ENCODE data around the gene STON1. TPM values are rescaled to one million over a fixed set of nuclear protein-coding genes. Genes with fewer than 3 reads are reported as not detected.

Gene STON1
- total RNA-seq (1 to 10 TPM; 3.1 to 4.4 TPM), polyA plus RNA-seq (under 1 TPM; 0.03 to 0.50 TPM)

- peaks cover 9 to 24% (median 14%) of the 10 kb centered on the region in 4 donors for H3K4me1 Mint-ChIP-seq
- Histone ChIP-seq H3K4me1 (ENCODE audit: insufficient read depth, low read length) (peaks cover 7% of the 10 kb centered on the region), H3K4me3 (ENCODE audit: low read length in 2 of 2) (peak within 1 kb of the TSS in 1 of 2 donors; percentile 19)
Observed at GRCh38 chr2:48530033-48530811, at the start of gene STON1. Gene STON1, plus strand, starts transcription at chr2:48530154. Its CDS starts 50,480 bp downstream, at chr2:48580634.

GRCh38 chr2:48480526-48480925 lies 49.4 kb upstream of the STON1 start:
- Histone ChIP-seq H3K4me1 (ENCODE audit: insufficient read depth, low read length) (no peaks in the 10 kb centered on the region), H3K27me3 (ENCODE audit: insufficient read depth, low read length) (no peaks in the 10 kb centered on the region), H3K36me3 (ENCODE audit: insufficient read depth, low read length) (peaks cover 17% of the 10 kb centered on the region), H3K27ac (ENCODE audit: low read depth, low read length) (no peak overlapping the region), H3K4me3 (ENCODE audit: low read length in 2 of 2) (no peak overlapping the region), H3K9me3 (ENCODE audit: control insufficient read depth in 1 of 2, low read length in 2 of 2) (no peaks in the 10 kb centered on the region)
- intact Hi-C loops (cut with micrococcal nuclease), result no loop called here
- H3K9me3 Mint-ChIP-seq, result no peaks in the 10 kb centered on the region
- ChIA-PET CTCF (ENCODE audit: partially characterized antibody) (no interaction called here), POLR2A (ENCODE audit: partially characterized antibody) (no interaction called here)
- no peak for DNase-seq
- no peak overlapping the region for H3K27ac Mint-ChIP-seq
- no peaks in the 10 kb centered on the region for H3K27me3 Mint-ChIP-seq
- no peaks in the 10 kb centered on the region for H3K4me1 Mint-ChIP-seq
- peaks cover 57 to 77% of the 10 kb centered on the region in 2 donors for H3K36me3 Mint-ChIP-seq
- no peak overlapping the region for H3K4me3 Mint-ChIP-seq

More at GRCh38 chr2:48530033-48530811, at the start of gene STON1:
- Histone ChIP-seq H3K27me3 (ENCODE audit: insufficient read depth, low read length) (no peaks in the 10 kb centered on the region), H3K9me3 (ENCODE audit: control insufficient read depth in 1 of 2, low read length in 2 of 2) (no peaks in the 10 kb centered on the region), H3K27ac (ENCODE audit: low read depth, low read length) (no peak within 1 kb of the TSS), H3K36me3 (ENCODE audit: insufficient read depth, low read length) (no peaks in the 10 kb centered on the region)
- Mint-ChIP-seq H3K9me3 (no peaks in the 10 kb centered on the region), H3K27me3 (no peaks in the 10 kb centered on the region), H3K27ac (peak within 1 kb of the TSS in 6 of 7 donors; percentile 5 to 76 (median 70)), H3K4me3 (peak within 1 kb of the TSS; percentile 82 to 96 (median 86)), H3K36me3 (peaks cover 0 to 6% of the 10 kb centered on the region in 2 donors)
- peak in 4 of 5 donors; percentile 2 to 33 (median 16) for DNase-seq
- ChIA-PET CTCF (ENCODE audit: partially characterized antibody) (no interaction called here), POLR2A (ENCODE audit: partially characterized antibody) (interaction anchor here (1.0 to 1.2 kb wide), 2 partner anchors 12 to 22 kb away, joined by 4 to 6 read pairs; no protein-coding TSS in a partner anchor)
- intact Hi-C loops (cut with micrococcal nuclease), result no loop called here

GRCh38 chr2:48482313-48482712 lies 47.6 kb upstream of the STON1 start:
- H3K27me3 ChIP-seq (ENCODE audit: insufficient read depth, low read length), result no peaks in the 10 kb centered on the region
- H3K4me1 ChIP-seq (ENCODE audit: insufficient read depth, low read length), result no peaks in the 10 kb centered on the region
- H3K4me3 Mint-ChIP-seq, result no peak overlapping the region
- intact Hi-C loops (cut with micrococcal nuclease), result no loop called here
- peaks cover 22% of the 10 kb centered on the region for H3K36me3 ChIP-seq (ENCODE audit: insufficient read depth, low read length)
- H3K27ac Mint-ChIP-seq, result peak overlapping the region in 1 of 7 donors; percentile 30
- no peaks in the 10 kb centered on the region for H3K27me3 Mint-ChIP-seq
- no peak for DNase-seq
- CTCF ChIA-PET (ENCODE audit: partially characterized antibody), result interaction anchor here (0.8 to 1.1 kb wide), 2 partner anchors 13 to 23 kb away, joined by 3 read pairs; no protein-coding TSS in a partner anchor
- no peak overlapping the region for H3K27ac ChIP-seq (ENCODE audit: low read depth, low read length)
- H3K4me1 Mint-ChIP-seq, result no peaks in the 10 kb centered on the region
- no peaks in the 10 kb centered on the region for H3K9me3 Mint-ChIP-seq
- no peak overlapping the region for H3K4me3 ChIP-seq (ENCODE audit: low read length in 2 of 2)
- POLR2A ChIA-PET (ENCODE audit: partially characterized antibody), result no interaction called here
- peaks cover 59 to 80% of the 10 kb centered on the region in 2 donors for H3K36me3 Mint-ChIP-seq
- H3K9me3 ChIP-seq (ENCODE audit: control insufficient read depth in 1 of 2, low read length in 2 of 2), result no peaks in the 10 kb centered on the region

DNA sequence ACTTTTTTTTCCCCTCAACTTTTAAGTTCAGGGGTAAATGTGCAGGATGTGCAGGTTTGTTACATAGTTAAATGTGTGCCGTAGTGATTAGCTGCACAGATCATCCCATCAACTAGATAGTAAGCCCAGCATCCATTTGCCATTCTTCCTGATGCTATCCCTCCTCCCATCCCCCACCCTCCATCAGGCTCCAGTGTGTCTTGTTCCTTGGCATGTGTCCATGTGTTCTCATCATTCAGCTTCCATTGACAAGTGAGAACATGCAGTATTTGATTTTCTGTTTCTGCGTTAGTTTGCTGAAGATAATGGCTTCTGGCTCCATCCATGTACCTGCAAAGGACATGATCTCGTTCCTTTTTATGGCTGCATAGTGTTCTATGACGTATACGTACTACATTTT lies 47.2 kb upstream of the STON1 start:
- DNase-seq, result no peak
- H3K4me1 ChIP-seq (ENCODE audit: insufficient read depth, low read length), result no peaks in the 10 kb centered on the region
- intact Hi-C loops (cut with micrococcal nuclease), result no loop called here
- peaks cover 57 to 79% of the 10 kb centered on the region in 2 donors for H3K36me3 Mint-ChIP-seq
- no peaks in the 10 kb centered on the region for H3K9me3 ChIP-seq (ENCODE audit: control insufficient read depth in 1 of 2, low read length in 2 of 2)
- no peak overlapping the region for H3K4me3 ChIP-seq (ENCODE audit: low read length in 2 of 2)
- no peaks in the 10 kb centered on the region for H3K27me3 Mint-ChIP-seq
- ChIA-PET POLR2A (ENCODE audit: partially characterized antibody) (no interaction called here), CTCF (ENCODE audit: partially characterized antibody) (interaction anchor here (1.1 kb wide), 1 partner anchor 13 kb away, joined by 3 read pairs; no protein-coding TSS in a partner anchor)
- peaks cover 24% of the 10 kb centered on the region for H3K36me3 ChIP-seq (ENCODE audit: insufficient read depth, low read length)
- H3K9me3 Mint-ChIP-seq, result no peaks in the 10 kb centered on the region
- H3K27ac Mint-ChIP-seq, result no peak overlapping the region
- H3K27ac ChIP-seq (ENCODE audit: low read depth, low read length), result no peak overlapping the region
- no peaks in the 10 kb centered on the region for H3K4me1 Mint-ChIP-seq
- no peaks in the 10 kb centered on the region for H3K27me3 ChIP-seq (ENCODE audit: insufficient read depth, low read length)
- H3K4me3 Mint-ChIP-seq, result no peak overlapping the region

DNA sequence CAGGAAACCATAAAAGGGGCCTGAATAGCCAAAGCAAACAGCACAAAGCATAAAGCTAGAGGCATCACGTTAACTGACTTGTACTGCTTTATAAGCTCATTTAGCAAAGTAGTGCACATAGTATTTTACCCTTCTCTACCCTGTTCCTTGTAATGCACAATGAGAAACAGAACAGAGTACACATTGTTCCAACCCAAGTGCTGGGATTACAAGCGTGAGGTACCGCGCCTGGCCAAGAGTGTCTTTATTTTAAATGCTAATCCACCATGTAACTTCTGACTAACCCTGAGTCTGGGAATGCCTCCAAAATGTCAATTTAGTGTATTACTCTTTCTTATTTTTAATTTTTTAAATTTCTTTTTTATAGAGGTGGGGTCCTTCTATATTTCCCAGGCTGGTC lies 46.4 kb upstream of the STON1 start:
- Histone ChIP-seq H3K36me3 (ENCODE audit: insufficient read depth, low read length) (peaks cover 23% of the 10 kb centered on the region), H3K9me3 (ENCODE audit: control insufficient read depth in 1 of 2, low read length in 2 of 2) (no peaks in the 10 kb centered on the region), H3K4me1 (ENCODE audit: insufficient read depth, low read length) (no peaks in the 10 kb centered on the region), H3K27ac (ENCODE audit: low read depth, low read length) (no peak overlapping the region), H3K27me3 (ENCODE audit: insufficient read depth, low read length) (no peaks in the 10 kb centered on the region), H3K4me3 (ENCODE audit: low read length in 2 of 2) (no peak overlapping the region)
- ChIA-PET CTCF (ENCODE audit: partially characterized antibody) (no interaction called here), POLR2A (ENCODE audit: partially characterized antibody) (no interaction called here)
- no peak for DNase-seq
- intact Hi-C loops (cut with micrococcal nuclease), result no loop called here
- no peaks in the 10 kb centered on the region for H3K4me1 Mint-ChIP-seq
- H3K9me3 Mint-ChIP-seq, result no peaks in the 10 kb centered on the region
- no peak overlapping the region for H3K27ac Mint-ChIP-seq
- peaks cover 56 to 78% of the 10 kb centered on the region in 2 donors for H3K36me3 Mint-ChIP-seq
- no peaks in the 10 kb centered on the region for H3K27me3 Mint-ChIP-seq
- no peak overlapping the region for H3K4me3 Mint-ChIP-seq

DNA sequence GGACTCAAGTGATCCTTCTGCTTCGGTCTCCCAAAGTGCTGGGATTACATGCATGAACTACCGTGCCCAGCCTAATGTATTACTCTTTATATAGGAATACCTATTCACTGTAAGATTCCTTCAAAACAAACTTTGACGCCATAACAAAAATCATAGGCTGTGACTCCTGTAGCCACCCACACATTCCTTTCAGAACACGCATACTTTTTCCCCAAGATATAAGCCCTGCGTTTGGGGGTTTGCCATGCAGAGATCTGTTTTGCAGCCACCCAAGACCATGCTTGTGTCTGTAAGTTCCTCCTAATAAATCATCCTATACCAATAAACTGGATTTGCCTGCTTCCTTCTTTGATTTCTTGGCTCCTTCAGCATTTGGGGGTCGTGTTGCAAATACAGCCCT lies 46.0 kb upstream of the STON1 start:
- POLR2A ChIA-PET (ENCODE audit: partially characterized antibody), result no interaction called here
- no peak overlapping the region for H3K27ac Mint-ChIP-seq
- Histone ChIP-seq H3K4me1 (ENCODE audit: insufficient read depth, low read length) (no peaks in the 10 kb centered on the region), H3K4me3 (ENCODE audit: low read length in 2 of 2) (no peak overlapping the region), H3K27ac (ENCODE audit: low read depth, low read length) (no peak overlapping the region), H3K9me3 (ENCODE audit: control insufficient read depth in 1 of 2, low read length in 2 of 2) (no peaks in the 10 kb centered on the region), H3K36me3 (ENCODE audit: insufficient read depth, low read length) (peaks cover 22% of the 10 kb centered on the region), H3K27me3 (ENCODE audit: insufficient read depth, low read length) (no peaks in the 10 kb centered on the region)
- no peak overlapping the region for H3K4me3 Mint-ChIP-seq
- CTCF ChIA-PET (ENCODE audit: partially characterized antibody), result no interaction called here
- H3K36me3 Mint-ChIP-seq, result peaks cover 55 to 76% of the 10 kb centered on the region in 2 donors
- no peaks in the 10 kb centered on the region for H3K9me3 Mint-ChIP-seq
- H3K4me1 Mint-ChIP-seq, result no peaks in the 10 kb centered on the region
- intact Hi-C loops (cut with micrococcal nuclease), result no loop called here
- H3K27me3 Mint-ChIP-seq, result no peaks in the 10 kb centered on the region
- no peak for DNase-seq

DNA sequence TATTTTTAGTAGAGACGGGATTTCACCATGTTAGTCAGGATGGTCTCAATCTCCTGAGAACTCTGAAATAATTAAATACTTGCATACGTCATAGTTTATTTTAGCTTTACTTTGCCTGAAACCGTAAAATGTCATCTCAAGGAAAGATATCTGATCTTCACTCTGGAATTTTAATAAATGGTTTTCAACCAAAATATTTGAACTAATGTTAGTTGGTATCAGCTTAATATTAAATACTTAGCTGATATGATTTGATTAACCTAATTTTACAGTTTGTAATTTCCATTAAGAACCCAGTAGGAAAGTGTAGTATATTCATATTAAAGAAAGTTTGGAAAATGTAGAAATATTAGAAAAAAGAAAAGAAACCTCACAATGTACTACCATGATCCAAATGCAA lies 41.4 kb upstream of the STON1 start:
- POLR2A ChIA-PET (ENCODE audit: partially characterized antibody), result no interaction called here

More for the DNA sequence above, 41.4 kb upstream of the STON1 start:
- Histone ChIP-seq H3K4me1 (ENCODE audit: insufficient read depth, low read length) (no peaks in the 10 kb centered on the region), H3K4me3 (ENCODE audit: low read length in 2 of 2) (no peak overlapping the region), H3K36me3 (ENCODE audit: insufficient read depth, low read length) (peaks cover 15% of the 10 kb centered on the region), H3K27ac (ENCODE audit: low read depth, low read length) (no peak overlapping the region), H3K27me3 (ENCODE audit: insufficient read depth, low read length) (no peaks in the 10 kb centered on the region), H3K9me3 (ENCODE audit: control insufficient read depth in 1 of 2, low read length in 2 of 2) (no peaks in the 10 kb centered on the region)
- intact Hi-C loops (cut with micrococcal nuclease), result no loop called here
- H3K4me3 Mint-ChIP-seq, result no peak overlapping the region
- H3K4me1 Mint-ChIP-seq, result peaks cover 0 to 1% (median 0%) of the 10 kb centered on the region in 4 donors
- no peak for DNase-seq
- no peaks in the 10 kb centered on the region for H3K27me3 Mint-ChIP-seq
- H3K36me3 Mint-ChIP-seq, result peaks cover 35 to 50% of the 10 kb centered on the region in 2 donors
- CTCF ChIA-PET (ENCODE audit: partially characterized antibody), result no interaction called here
- no peaks in the 10 kb centered on the region for H3K9me3 Mint-ChIP-seq
- H3K27ac Mint-ChIP-seq, result no peak overlapping the region
